ENCODE measurements around the gene MOSMO.
A peak's percentile ranks its signal among the peaks of the same experiment; 100 is the strongest.

MOSMO gene

GRCh38 chr16:22053921-22054341, 46.0 kb downstream of the MOSMO start:
- no peak for DNase-seq

DNA sequence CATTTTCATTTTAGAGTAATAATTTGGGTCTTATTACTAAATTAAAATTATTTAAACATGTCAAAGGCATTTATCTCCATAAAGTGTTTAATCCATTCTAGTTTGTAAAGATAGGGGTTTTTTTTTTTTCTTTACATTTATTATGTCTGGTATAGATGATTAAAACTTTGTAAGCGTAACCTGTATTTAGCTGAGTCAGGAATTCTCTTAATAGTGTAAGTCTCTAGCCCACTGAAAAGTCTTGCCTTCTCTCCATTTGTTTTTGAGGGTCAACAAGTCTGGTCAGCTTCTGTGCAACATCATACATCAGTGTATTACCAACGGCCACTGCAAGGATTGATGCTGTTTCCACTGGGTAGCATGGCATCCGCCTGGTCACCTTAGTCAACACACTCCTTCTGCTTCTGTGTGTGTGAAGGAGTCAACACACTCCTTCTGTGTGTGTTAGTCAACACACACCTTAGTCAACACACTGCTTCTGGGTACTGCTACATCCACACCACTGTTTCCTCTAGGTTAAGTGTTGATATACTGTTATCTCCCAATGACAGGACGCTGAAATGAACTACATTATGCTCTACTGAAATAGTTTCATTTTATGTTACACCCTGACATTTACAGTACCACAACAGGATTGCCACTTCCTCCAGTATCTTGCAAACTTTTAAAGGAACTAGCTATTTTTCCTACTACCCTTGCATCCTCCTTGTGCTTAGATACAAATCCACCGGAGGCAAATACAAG, 47.1 kb downstream of the MOSMO start:
- DNase-seq: no peak

GRCh38 chr16:22055881-22056280, 48.0 kb downstream of the MOSMO start:
- no peak for DNase-seq

DNA sequence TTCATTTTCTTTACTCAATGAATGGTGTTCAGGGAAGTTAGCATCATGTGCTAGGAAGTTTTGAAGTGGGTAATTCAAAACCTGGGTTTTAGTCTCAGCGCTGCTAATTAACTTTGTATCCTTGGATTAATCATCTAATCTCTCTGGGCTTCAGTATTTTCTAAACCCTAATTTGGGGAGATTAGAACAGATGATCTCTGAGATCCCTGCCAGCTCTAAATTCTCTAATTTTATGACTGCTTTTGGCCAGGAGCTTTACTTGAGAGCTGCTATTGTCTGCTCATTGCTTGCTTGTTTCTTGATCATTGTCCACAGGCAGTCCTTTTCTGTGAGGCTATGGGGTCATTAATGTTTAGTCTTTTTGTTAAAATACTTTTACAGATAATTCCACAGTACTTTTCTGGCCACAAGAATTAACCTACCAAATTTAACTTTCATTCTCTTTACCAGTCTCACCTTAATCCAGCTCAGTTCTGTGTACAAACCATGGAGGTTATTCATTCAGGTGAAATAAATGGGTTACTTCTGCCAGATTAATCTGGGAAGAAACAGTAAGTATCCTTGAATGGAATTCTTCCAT, 56.1 kb downstream of the MOSMO start:
- no peak for DNase-seq

DNA sequence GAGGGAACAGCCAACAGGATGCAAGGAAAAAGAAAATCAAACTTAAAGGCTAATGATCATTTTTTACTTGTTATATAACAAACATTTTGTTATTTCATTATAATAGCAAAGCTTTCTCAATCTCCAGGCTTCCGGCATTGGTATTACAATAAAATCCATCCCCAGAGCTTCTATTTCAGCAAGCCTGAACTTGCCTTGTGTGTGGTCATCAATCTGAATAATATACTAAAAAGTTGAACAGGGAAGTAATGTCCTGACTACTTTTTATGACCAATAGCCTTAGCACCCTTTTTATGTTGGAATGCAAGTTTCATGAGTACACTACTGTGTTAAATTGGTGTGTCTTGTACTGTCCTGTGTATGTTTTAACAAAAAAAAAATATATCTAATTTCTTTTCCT, 57.3 kb downstream of the MOSMO start:
- no peak for DNase-seq

- DNase-seq: no peak
These were observed 62.7 kb downstream of the MOSMO start for GRCh38 chr16:22070361-22071330.

DNA sequence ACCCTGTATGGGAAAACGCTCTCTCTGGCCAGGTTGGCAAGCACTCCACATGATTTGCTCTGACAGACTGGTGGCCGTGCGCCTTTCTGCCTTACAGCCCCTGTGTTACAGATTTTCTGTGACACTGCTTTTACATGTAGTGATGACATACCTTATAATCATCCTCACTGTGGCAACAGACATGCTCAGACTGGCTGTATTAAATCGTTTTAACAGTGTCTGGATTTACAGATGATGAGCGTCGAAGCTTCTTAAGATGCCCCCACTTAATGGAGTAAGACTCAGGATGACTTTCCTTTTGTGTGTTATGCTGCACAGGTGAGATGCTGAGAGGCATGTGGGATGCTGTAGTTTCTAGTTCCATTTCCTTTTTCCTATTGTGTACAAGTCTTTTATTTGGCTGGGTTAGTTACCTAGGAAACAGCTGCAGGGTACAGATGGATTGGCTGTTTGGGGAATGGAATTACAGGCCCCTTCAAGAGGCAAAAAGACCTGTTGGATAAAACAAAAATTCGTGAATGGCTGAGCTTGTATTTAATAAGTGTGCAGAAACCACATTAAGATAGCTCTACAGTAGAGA, 63.5 kb downstream of the MOSMO start:
- DNase-seq: no peak

- no peak for DNase-seq
These were observed 65.4 kb downstream of the MOSMO start for GRCh38 chr16:22073350-22073749.

DNA sequence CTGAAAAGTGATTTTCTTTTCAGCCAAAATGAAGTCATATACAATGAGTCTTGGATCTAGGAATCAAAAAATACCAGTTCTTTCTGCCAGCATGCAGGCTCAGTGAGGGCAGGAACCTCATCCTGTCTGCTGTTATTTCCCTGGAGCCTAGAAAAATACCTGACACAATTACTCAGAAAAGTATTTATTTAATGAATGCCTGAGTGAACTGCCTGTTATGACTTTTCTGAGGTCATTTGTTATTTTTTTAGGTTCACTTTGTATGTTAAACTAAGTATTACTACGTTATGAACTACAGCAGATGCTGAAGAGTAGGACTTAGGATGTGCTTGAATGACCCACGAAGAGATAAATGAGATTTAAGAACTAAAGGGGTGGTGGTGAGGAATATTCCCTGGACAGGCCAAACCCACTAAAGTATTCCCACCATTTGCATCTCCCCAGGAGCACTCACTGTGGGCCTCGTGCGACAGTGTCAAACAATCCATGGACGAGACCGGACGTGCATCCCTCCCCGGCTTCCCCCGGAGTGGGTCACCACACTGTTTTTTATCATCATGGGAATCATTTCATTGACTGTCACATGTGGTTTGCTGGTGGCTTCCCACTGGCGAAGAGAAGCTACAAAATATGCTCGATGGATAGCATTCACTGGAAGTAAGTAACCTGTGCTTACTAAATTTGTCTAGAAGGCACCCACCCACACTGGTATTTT, 67.3 kb downstream of the MOSMO start:
- DNase-seq: no peak

- DNase-seq: no peak
These were observed 67.9 kb downstream of the MOSMO start for GRCh38 chr16:22075776-22076175.

- DNase-seq: peak; percentile 81
These were observed 69.9 kb downstream of the MOSMO start for GRCh38 chr16:22077700-22078313.

DNA sequence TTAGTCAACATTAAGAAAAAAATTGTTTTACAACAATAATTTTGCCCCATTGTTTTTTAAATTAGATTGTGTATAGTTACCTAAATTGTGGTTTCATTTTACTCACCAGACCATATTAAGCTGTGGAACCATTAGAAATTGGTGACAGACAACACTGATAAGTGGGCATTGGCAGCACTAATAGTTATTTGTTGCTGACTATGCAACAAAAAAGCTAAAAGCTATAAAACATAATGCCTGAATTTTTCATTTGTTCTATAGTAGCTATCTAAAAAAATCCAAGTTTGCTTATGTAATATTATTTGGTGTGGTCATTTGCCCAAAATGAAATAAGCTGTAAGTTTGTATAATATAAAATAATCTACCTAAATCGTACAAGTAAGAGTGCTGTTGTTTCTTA, 70.7 kb downstream of the MOSMO start:
- no peak for DNase-seq

DNA sequence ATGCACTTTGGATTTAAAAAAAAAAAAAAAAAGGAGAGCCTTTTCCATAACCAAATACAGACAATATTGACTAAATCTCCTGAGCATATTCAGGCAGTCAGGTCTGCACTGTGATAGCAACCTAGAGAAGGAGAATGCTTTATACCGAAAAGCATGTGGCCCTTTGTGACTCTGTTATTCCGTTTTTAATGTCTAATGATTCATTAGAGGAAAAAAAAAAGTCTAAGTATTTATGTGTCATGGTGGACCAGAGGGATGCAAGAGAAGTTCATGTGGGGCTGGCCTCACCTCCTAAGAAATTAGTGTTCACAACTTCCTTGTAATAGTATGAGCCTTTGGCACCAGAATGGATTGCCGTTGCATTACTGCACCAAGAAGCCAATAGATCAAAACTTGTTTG, 73.1 kb downstream of the MOSMO start:
- DNase-seq: no peak

GRCh38 chr16:22086440-22086839, 78.5 kb downstream of the MOSMO start:
- DNase-seq: no peak

- DNase-seq: no peak
These were observed 80.7 kb downstream of the MOSMO start for GRCh38 chr16:22088642-22089041.

GRCh38 chr16:22089910-22090309, 82.0 kb downstream of the MOSMO start:
- no peak for DNase-seq

- no peak for DNase-seq
These were observed 83.8 kb downstream of the MOSMO start for GRCh38 chr16:22091721-22092120.

- DNase-seq: no peak
These were observed 84.4 kb downstream of the MOSMO start, which contains the start of gene VWA3A for GRCh38 chr16:22092143-22092933. VWA3A (plus strand) TSS chr16:22092541; CDS start chr16:22092638, 97 bp downstream.

DNA sequence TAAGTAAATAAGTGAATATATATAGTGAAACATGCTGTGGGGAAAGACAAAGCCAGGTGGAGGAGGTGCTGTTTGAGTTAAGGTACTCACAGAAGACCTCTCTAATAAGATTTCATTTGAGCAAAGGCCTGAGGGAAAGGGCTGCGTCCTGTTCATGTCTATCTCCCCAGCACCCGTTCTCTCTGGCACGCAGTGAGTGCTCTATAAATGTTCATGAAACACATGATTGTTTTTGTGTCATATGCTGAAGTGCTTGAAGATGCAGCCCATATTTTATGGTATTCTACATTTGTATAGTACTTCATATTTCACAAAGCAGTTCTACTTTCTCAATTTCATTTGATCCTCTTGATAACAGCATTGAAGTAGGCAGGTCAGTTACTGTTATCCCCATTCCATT, 85.4 kb downstream of the MOSMO start:
- DNase-seq: no peak

GRCh38 chr16:22093996-22094395, 86.1 kb downstream of the MOSMO start:
- DNase-seq: no peak
